MCF 10A (cell line): ENCODE data around the gene P2RX2. TPM values are rescaled to one million over a fixed set of nuclear protein-coding genes. Genes with fewer than 3 reads are reported as not detected.

Source experiments
- BruUV-seq: library from RNA; stranded (reverse); fragments of 400-500 nt; replicated peaks from 2 replicates; lab custom pipeline; 2021; lab: Mats Ljungman, UMichigan
- CTCF ChIA-PET: fragments of 300-600 bp; sonication (Branson Sonifier 250); formaldehyde crosslinking; extraction: SDS; loops from one replicate; lab custom pipeline; 2021; ENCODE audit warnings: antibody characterized with exemption, inconsistent platforms; lab: Yijun Ruan, JAX
- POLR2A ChIA-PET: fragments of 300-600, 350-650 bp; sonication (Branson Sonifier 250); formaldehyde crosslinking; extraction: SDS; loops from one replicate; lab custom pipeline; 2020; ENCODE audit warnings: antibody characterized with exemption, inconsistent platforms; lab: Yijun Ruan, JAX
- DNase-seq: peaks from one replicate; pipeline ENCODE4 v3.0.0-alpha.2; 2018; ENCODE audit not compliant: unreplicated experiment
- H3K27ac Mint-ChIP-seq: one replicate; pipeline ENCODE4 v1.8.0; 2022; ENCODE audit warnings: mild to moderate bottlenecking, low read depth, mixed read lengths; ENCODE audit not compliant: unreplicated experiment
- H3K27me3 Mint-ChIP-seq: one replicate; pipeline ENCODE4 v1.8.0; 2022; ENCODE audit warnings: mixed read lengths; ENCODE audit not compliant: insufficient read depth, unreplicated experiment
- H3K36me3 Mint-ChIP-seq: one replicate; pipeline ENCODE4 v1.8.0; 2022; ENCODE audit warnings: mild to moderate bottlenecking, moderate library complexity, mixed read lengths; ENCODE audit not compliant: insufficient read depth, unreplicated experiment
- H3K4me1 Mint-ChIP-seq: one replicate; pipeline ENCODE4 v1.8.0; 2022; ENCODE audit warnings: mixed read lengths; ENCODE audit not compliant: insufficient read depth, unreplicated experiment
- H3K4me3 Mint-ChIP-seq: one replicate; pipeline ENCODE4 v1.8.0; 2022; ENCODE audit warnings: mild to moderate bottlenecking, moderate library complexity, mixed read lengths; ENCODE audit not compliant: unreplicated experiment
- H3K9me3 Mint-ChIP-seq: one replicate; pipeline ENCODE4 v1.8.0; 2022; ENCODE audit warnings: mixed read lengths; ENCODE audit not compliant: unreplicated experiment
- intact Hi-C: fragments of 100-400 bp; cut with micrococcal nuclease; formaldehyde crosslinking; loops from 2 replicates; pipeline ENCODE4 v1.14.1; 2022
- total RNA-seq: library from RNA; stranded (reverse); gene quantifications from 2 replicates; pipeline ENCODE4 v1.2.3, GENCODE V29; 2022
- TF ChIP-seq, protein P1 (sequence below): fragments of 200-600 bp; IDR thresholded peaks from one replicate; pipeline ENCODE4 v1.8.0; 2022; ENCODE audit warnings: antibody characterized with exemption, mild to moderate bottlenecking; ENCODE audit not compliant: unreplicated experiment

The P2RX2 gene
- total RNA-seq, 1 experiment from 2014 or later, result not detected

DNA sequence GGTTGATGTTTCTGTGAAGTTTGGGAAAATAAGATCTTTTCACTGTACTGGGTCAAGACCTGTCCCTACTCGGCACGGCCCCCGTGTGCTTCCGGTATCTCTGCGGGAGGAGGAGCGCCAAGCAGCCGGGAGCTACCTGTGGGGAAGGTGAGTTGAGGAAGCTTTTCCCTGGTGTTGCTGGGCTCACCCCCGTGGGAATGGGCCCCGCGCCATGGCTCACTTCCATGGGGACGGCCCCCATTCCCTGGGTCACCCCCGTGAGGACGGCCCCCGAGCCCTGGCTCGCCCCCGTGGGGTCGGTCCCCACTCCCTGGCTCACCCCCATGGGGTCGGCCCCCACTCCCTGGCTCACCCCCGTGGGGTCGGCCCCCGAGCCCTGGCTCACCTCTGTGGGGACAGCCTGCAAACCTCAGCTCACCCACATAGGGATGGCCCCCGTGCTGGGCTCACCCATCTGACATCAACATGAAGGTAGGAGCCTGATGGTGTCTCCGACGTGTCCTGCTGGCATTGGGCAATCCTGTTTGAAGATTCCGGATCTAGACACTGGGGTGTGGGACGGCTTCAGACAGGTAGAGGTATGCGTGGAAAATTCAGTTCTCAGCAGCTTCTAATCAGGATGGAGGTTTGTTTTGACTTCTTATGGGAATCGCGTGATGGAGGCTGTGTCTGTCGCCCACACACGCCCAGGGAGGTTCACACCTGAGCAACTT lies 17.2 kb upstream of the P2RX2 start:
- Mint-ChIP-seq H3K27ac (no peak overlapping the region), H3K4me3 (peak overlapping the region; percentile 68), H3K36me3 (no peaks in the 10 kb centered on the region), H3K4me1 (no peaks in the 10 kb centered on the region), H3K27me3 (peaks cover 88% of the 10 kb centered on the region), H3K9me3 (no peaks in the 10 kb centered on the region)
- ChIA-PET CTCF (interaction anchor here (0.6 to 1.1 kb wide), 3 partner anchors 14 to 1680 kb away, joined by 3 to 5 read pairs (median 3); no protein-coding TSS in a partner anchor), POLR2A (no interaction called here)
- DNase-seq, result no peak
- intact Hi-C loops, result no loop called here
- TF ChIP-seq, protein P1, sequence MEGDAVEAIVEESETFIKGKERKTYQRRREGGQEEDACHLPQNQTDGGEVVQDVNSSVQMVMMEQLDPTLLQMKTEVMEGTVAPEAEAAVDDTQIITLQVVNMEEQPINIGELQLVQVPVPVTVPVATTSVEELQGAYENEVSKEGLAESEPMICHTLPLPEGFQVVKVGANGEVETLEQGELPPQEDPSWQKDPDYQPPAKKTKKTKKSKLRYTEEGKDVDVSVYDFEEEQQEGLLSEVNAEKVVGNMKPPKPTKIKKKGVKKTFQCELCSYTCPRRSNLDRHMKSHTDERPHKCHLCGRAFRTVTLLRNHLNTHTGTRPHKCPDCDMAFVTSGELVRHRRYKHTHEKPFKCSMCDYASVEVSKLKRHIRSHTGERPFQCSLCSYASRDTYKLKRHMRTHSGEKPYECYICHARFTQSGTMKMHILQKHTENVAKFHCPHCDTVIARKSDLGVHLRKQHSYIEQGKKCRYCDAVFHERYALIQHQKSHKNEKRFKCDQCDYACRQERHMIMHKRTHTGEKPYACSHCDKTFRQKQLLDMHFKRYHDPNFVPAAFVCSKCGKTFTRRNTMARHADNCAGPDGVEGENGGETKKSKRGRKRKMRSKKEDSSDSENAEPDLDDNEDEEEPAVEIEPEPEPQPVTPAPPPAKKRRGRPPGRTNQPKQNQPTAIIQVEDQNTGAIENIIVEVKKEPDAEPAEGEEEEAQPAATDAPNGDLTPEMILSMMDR, result no peak
- no TSS peak for BruUV-seq

- Mint-ChIP-seq H3K27ac (no peak overlapping the region), H3K4me3 (no peak overlapping the region), H3K27me3 (peaks cover 88% of the 10 kb centered on the region), H3K4me1 (no peaks in the 10 kb centered on the region), H3K36me3 (no peaks in the 10 kb centered on the region), H3K9me3 (no peaks in the 10 kb centered on the region)
- TF ChIP-seq, protein P1, result no peak
- intact Hi-C loops, result no loop called here
- ChIA-PET CTCF (interaction anchor here (0.7 to 1.6 kb wide), 2 partner anchors 12 to 187 kb away, joined by 3 read pairs; no protein-coding TSS in a partner anchor), POLR2A (no interaction called here)
- BruUV-seq, result no TSS peak
- DNase-seq, result no peak
Measured at GRCh38 chr12:132602572-132603239, 15.9 kb upstream of the P2RX2 start.

DNA sequence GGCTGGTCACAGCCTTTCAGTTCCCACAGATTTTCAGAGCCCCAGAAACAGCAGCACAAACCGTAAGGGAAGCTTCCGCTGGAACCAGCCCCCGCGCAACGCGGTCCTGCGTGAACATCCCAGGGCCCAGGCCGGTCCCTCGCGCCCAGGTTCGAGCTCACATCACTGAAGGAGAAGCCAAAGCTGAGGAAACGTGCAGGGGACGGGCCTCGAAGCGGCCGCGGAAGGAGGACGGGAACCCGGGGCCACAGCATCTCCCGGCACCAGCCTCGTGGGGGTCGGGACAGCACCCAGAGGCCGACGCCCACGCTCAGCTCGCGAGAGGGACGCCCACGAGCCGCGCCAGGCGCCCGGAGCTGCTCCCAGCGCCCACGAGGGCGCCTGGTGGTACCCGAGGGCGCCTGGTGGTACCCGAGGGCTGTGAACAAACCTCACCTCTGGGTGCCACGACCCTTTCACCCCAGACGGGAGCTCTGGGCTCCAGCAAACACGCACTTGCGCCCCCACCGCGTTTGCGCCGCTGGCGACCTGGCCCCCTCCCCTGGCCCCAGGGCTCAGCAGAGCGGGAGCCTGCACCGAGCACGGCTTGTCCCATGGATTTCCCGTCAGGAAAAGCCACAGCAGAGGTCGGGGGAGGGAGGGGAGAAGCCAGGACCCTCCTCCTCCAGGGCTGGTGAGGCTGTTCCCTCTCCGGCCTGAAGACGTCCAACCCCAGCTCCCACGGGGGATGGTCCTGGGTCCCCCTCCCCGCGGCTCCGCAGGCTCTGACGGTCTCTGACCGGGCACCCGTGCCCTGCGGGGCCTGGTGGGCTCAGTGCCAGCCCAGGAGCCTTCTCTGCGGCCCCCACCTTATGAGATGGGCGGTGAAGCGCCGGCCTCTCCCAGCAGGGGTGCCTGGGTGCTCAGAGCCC lies 15.1 kb upstream of the P2RX2 start:
- Mint-ChIP-seq H3K9me3 (no peaks in the 10 kb centered on the region), H3K4me1 (no peaks in the 10 kb centered on the region), H3K27ac (no peak overlapping the region), H3K36me3 (no peaks in the 10 kb centered on the region), H3K27me3 (peaks cover 88% of the 10 kb centered on the region), H3K4me3 (no peak overlapping the region)
- POLR2A ChIA-PET, result no interaction called here
- CTCF ChIA-PET, result interaction anchor here (0.6 to 1.6 kb wide), 5 partner anchors 10 to 333 kb away, joined by 3 to 4 read pairs (median 3); no protein-coding TSS in a partner anchor
- BruUV-seq, result no TSS peak
- no peak for DNase-seq
- TF ChIP-seq, protein P1, result no peak
- intact Hi-C loops, result no loop called here
